Parathyroid adenoma (tissue), 2 donors: ENCODE results near the gene ANKRD30B.
"Not testable (repeated sequence)": the region's sequence is repeated elsewhere in the genome, so short reads cannot be mapped to it uniquely, and the experiment has no call there.

Experiments used
- H2AFZ ChIP-seq: fragments of 300-600 bp; sonication (generic); one replicate; pipeline ENCODE4 v1.7.0; 2017; ENCODE audit warnings: antibody characterized with exemption, mild to moderate bottlenecking
- H3K27ac ChIP-seq: fragments of 300-600 bp; sonication (generic); one replicate; pipeline ENCODE4 v1.7.0; 2017
- H3K27me3 ChIP-seq: fragments of 300-600 bp; sonication (generic); one replicate; pipeline ENCODE4 v1.7.0; 2017; ENCODE audit warnings: low read length; ENCODE audit not compliant: control insufficient read depth, insufficient read depth
- H3K36me3 ChIP-seq: fragments of 300-600 bp; sonication (generic); one replicate; pipeline ENCODE4 v1.7.0; 2017; ENCODE audit warnings: low read length; ENCODE audit not compliant: control insufficient read depth, insufficient read depth
- H3K4me1 ChIP-seq: fragments of 300-600 bp; sonication (generic); one replicate; pipeline ENCODE4 v1.7.0; 2017; ENCODE audit warnings: control low read depth
- H3K4me2 ChIP-seq: fragments of 300-600 bp; sonication (generic); one replicate; pipeline ENCODE4 v1.7.0; 2017; ENCODE audit warnings: low read length
- H3K4me3 ChIP-seq: fragments of 300-600 bp; sonication (generic); one replicate; pipeline ENCODE4 v1.7.0; 2017; ENCODE audit warnings: low read depth, low read length
- H3K79me2 ChIP-seq: fragments of 300-600 bp; sonication (generic); one replicate; pipeline ENCODE4 v1.7.0; 2017; ENCODE audit warnings: control low read depth
- H3K9ac ChIP-seq: fragments of 300-600 bp; sonication (generic); one replicate; pipeline ENCODE4 v1.7.0; 2017; ENCODE audit warnings: mild to moderate bottlenecking
- H3K9me3 ChIP-seq: fragments of 300-600 bp; sonication (generic); one replicate; pipeline ENCODE4 v1.7.0; 2017; ENCODE audit warnings: low read length; ENCODE audit not compliant: control insufficient read depth
- donor health status: primary hyperparathyroidism.

The ANKRD30B gene

GRCh38 chr18:14851533-14851932 lies 103.6 kb downstream of the ANKRD30B start:
- H3K4me2 ChIP-seq, H2AFZ ChIP-seq, H3K27me3 ChIP-seq, H3K36me3 ChIP-seq, H3K79me2 ChIP-seq, H3K9ac ChIP-seq, H3K4me1 ChIP-seq, H3K9me3 ChIP-seq, H3K27ac ChIP-seq, H3K4me3 ChIP-seq: not testable (repeated sequence)

- not testable (repeated sequence) for H3K27me3 ChIP-seq, H3K27ac ChIP-seq, H3K9me3 ChIP-seq, H2AFZ ChIP-seq, H3K4me3 ChIP-seq, H3K36me3 ChIP-seq, H3K9ac ChIP-seq, H3K4me1 ChIP-seq, H3K79me2 ChIP-seq, H3K4me2 ChIP-seq
These were observed 107.7 kb downstream of the ANKRD30B start for GRCh38 chr18:14855634-14856033.

GRCh38 chr18:14856256-14856655 lies 108.3 kb downstream of the ANKRD30B start:
- not testable (repeated sequence) for H3K9me3 ChIP-seq, H3K4me2 ChIP-seq, H2AFZ ChIP-seq, H3K4me1 ChIP-seq, H3K79me2 ChIP-seq, H3K27me3 ChIP-seq, H3K9ac ChIP-seq, H3K36me3 ChIP-seq, H3K27ac ChIP-seq, H3K4me3 ChIP-seq

GRCh38 chr18:14858514-14858913 lies 110.5 kb downstream of the ANKRD30B start:
- H3K9me3 ChIP-seq, H3K79me2 ChIP-seq, H3K27ac ChIP-seq, H3K4me3 ChIP-seq, H3K4me2 ChIP-seq, H2AFZ ChIP-seq, H3K9ac ChIP-seq, H3K36me3 ChIP-seq, H3K4me1 ChIP-seq, H3K27me3 ChIP-seq: not testable (repeated sequence)

- H3K4me3 ChIP-seq, H3K9ac ChIP-seq, H3K79me2 ChIP-seq, H2AFZ ChIP-seq, H3K4me2 ChIP-seq, H3K9me3 ChIP-seq, H3K27ac ChIP-seq, H3K4me1 ChIP-seq, H3K27me3 ChIP-seq, H3K36me3 ChIP-seq: not testable (repeated sequence)
These were observed 112.0 kb downstream of the ANKRD30B start for GRCh38 chr18:14859995-14860394.

- H3K4me3 ChIP-seq, H3K9ac ChIP-seq, H3K4me1 ChIP-seq, H3K79me2 ChIP-seq, H2AFZ ChIP-seq, H3K27me3 ChIP-seq, H3K4me2 ChIP-seq, H3K9me3 ChIP-seq, H3K27ac ChIP-seq, H3K36me3 ChIP-seq: not testable (repeated sequence)
These were observed 118.5 kb downstream of the ANKRD30B start for GRCh38 chr18:14866426-14866825.

- H3K4me2 ChIP-seq, H3K4me3 ChIP-seq, H3K79me2 ChIP-seq, H2AFZ ChIP-seq, H3K36me3 ChIP-seq, H3K9me3 ChIP-seq, H3K27me3 ChIP-seq, H3K27ac ChIP-seq, H3K9ac ChIP-seq, H3K4me1 ChIP-seq: not testable (repeated sequence)
These were observed 120.0 kb downstream of the ANKRD30B start for GRCh38 chr18:14867988-14868387.

GRCh38 chr18:14868825-14869224 lies 120.9 kb downstream of the ANKRD30B start:
- not testable (repeated sequence) for H3K27me3 ChIP-seq, H3K79me2 ChIP-seq, H3K4me1 ChIP-seq, H3K36me3 ChIP-seq, H3K9ac ChIP-seq, H3K4me2 ChIP-seq, H3K27ac ChIP-seq, H3K4me3 ChIP-seq, H2AFZ ChIP-seq, H3K9me3 ChIP-seq

- H3K9ac ChIP-seq: not testable (repeated sequence)
These were observed 130.9 kb downstream of the ANKRD30B start for GRCh38 chr18:14878826-14879225.

More at GRCh38 chr18:14878826-14879225, 130.9 kb downstream of the ANKRD30B start:
- not testable (repeated sequence) for H3K36me3 ChIP-seq, H3K4me3 ChIP-seq, H3K4me1 ChIP-seq, H3K27me3 ChIP-seq, H2AFZ ChIP-seq, H3K9me3 ChIP-seq, H3K4me2 ChIP-seq, H3K79me2 ChIP-seq, H3K27ac ChIP-seq
